ENCODE measurements around the gene DSTN.

DSTN gene

GRCh38 chr20:17631576-17632319, 61.9 kb downstream of the DSTN start:
- no peak overlapping the region for H3K4me3 Mint-ChIP-seq
- no peaks in the 10 kb centered on the region for H3K27me3 Mint-ChIP-seq
- H3K4me1 Mint-ChIP-seq = no peaks in the 10 kb centered on the region
- H3K36me3 Mint-ChIP-seq = peaks cover 20% of the 10 kb centered on the region
- CTCF ChIA-PET = interaction anchor here (1.6 kb wide), 1 partner anchor 9 kb away, joined by 4 read pairs; no protein-coding TSS in a partner anchor
- no peak for DNase-seq
- H3K27ac Mint-ChIP-seq = no peak overlapping the region
- H3K9me3 Mint-ChIP-seq = no peaks in the 10 kb centered on the region

GRCh38 chr20:17633221-17633849, 63.5 kb downstream of the DSTN start:
- peaks cover 17% of the 10 kb centered on the region for H3K36me3 Mint-ChIP-seq
- no peaks in the 10 kb centered on the region for H3K27me3 Mint-ChIP-seq
- H3K4me3 Mint-ChIP-seq = no peak overlapping the region
- H3K9me3 Mint-ChIP-seq = no peaks in the 10 kb centered on the region
- DNase-seq = no peak
- H3K4me1 Mint-ChIP-seq = no peaks in the 10 kb centered on the region
- H3K27ac Mint-ChIP-seq = no peak overlapping the region
- CTCF ChIA-PET = no interaction called here

GRCh38 chr20:17633850-17634500, 64.1 kb downstream of the DSTN start:
- H3K36me3 Mint-ChIP-seq = peaks cover 15% of the 10 kb centered on the region
- CTCF ChIA-PET = no interaction called here
- H3K27me3 Mint-ChIP-seq = no peaks in the 10 kb centered on the region

GRCh38 chr20:17634661-17635331, 64.9 kb downstream of the DSTN start:
- H3K4me1 Mint-ChIP-seq = no peaks in the 10 kb centered on the region
- H3K27ac Mint-ChIP-seq = no peak overlapping the region
- no peak overlapping the region for H3K4me3 Mint-ChIP-seq
- CTCF ChIA-PET = no interaction called here
- H3K36me3 Mint-ChIP-seq = peaks cover 16% of the 10 kb centered on the region
- H3K27me3 Mint-ChIP-seq = no peaks in the 10 kb centered on the region
- no peak for DNase-seq
- H3K9me3 Mint-ChIP-seq = no peaks in the 10 kb centered on the region

More at GRCh38 chr20:17633850-17634500, 64.1 kb downstream of the DSTN start:
- H3K4me3 Mint-ChIP-seq = no peak overlapping the region
- no peak overlapping the region for H3K27ac Mint-ChIP-seq
- H3K4me1 Mint-ChIP-seq = no peaks in the 10 kb centered on the region
- DNase-seq = no peak
- no peaks in the 10 kb centered on the region for H3K9me3 Mint-ChIP-seq

GRCh38 chr20:17635332-17636244, 65.7 kb downstream of the DSTN start:
- H3K27me3 Mint-ChIP-seq = no peaks in the 10 kb centered on the region
- H3K4me3 Mint-ChIP-seq = no peak overlapping the region
- no peaks in the 10 kb centered on the region for H3K9me3 Mint-ChIP-seq
- peaks cover 16% of the 10 kb centered on the region for H3K36me3 Mint-ChIP-seq
- H3K4me1 Mint-ChIP-seq = no peaks in the 10 kb centered on the region
- CTCF ChIA-PET = no interaction called here
- no peak overlapping the region for H3K27ac Mint-ChIP-seq
- no peak for DNase-seq

- Mint-ChIP-seq H3K36me3 (peaks cover 16% of the 10 kb centered on the region), H3K4me3 (no peak overlapping the region)
- DNase-seq = no peak
These were observed 66.9 kb downstream of the DSTN start for GRCh38 chr20:17636523-17637412.

GRCh38 chr20:17637413-17637780, 67.5 kb downstream of the DSTN start:
- Mint-ChIP-seq H3K27me3 (no peaks in the 10 kb centered on the region), H3K9me3 (no peaks in the 10 kb centered on the region), H3K4me1 (no peaks in the 10 kb centered on the region), H3K27ac (peak overlapping the region; percentile 52), H3K36me3 (peaks cover 16% of the 10 kb centered on the region), H3K4me3 (no peak overlapping the region)
- CTCF ChIA-PET = no interaction called here
- DNase-seq = no peak

More at GRCh38 chr20:17636523-17637412, 66.9 kb downstream of the DSTN start:
- Mint-ChIP-seq H3K9me3 (no peaks in the 10 kb centered on the region), H3K4me1 (no peaks in the 10 kb centered on the region), H3K27me3 (no peaks in the 10 kb centered on the region), H3K27ac (no peak overlapping the region)
- CTCF ChIA-PET = no interaction called here

GRCh38 chr20:17637985-17638640, 68.2 kb downstream of the DSTN start:
- Mint-ChIP-seq H3K4me3 (no peak overlapping the region), H3K9me3 (no peaks in the 10 kb centered on the region), H3K4me1 (no peaks in the 10 kb centered on the region)

GRCh38 chr20:17638835-17639407, 69.0 kb downstream of the DSTN start:
- H3K36me3 Mint-ChIP-seq = peaks cover 16% of the 10 kb centered on the region
- H3K27me3 Mint-ChIP-seq = no peaks in the 10 kb centered on the region
- H3K9me3 Mint-ChIP-seq = no peaks in the 10 kb centered on the region
- H3K27ac Mint-ChIP-seq = no peak overlapping the region
- H3K4me3 Mint-ChIP-seq = no peak overlapping the region
- DNase-seq = no peak
- no peaks in the 10 kb centered on the region for H3K4me1 Mint-ChIP-seq
- CTCF ChIA-PET = no interaction called here

More at GRCh38 chr20:17637985-17638640, 68.2 kb downstream of the DSTN start:
- H3K36me3 Mint-ChIP-seq = peaks cover 16% of the 10 kb centered on the region
- CTCF ChIA-PET = no interaction called here
- H3K27ac Mint-ChIP-seq = no peak overlapping the region
- DNase-seq = no peak
- H3K27me3 Mint-ChIP-seq = no peaks in the 10 kb centered on the region

GRCh38 chr20:17640146-17640874, 70.4 kb downstream of the DSTN start:
- Mint-ChIP-seq H3K27me3 (no peaks in the 10 kb centered on the region), H3K9me3 (no peaks in the 10 kb centered on the region), H3K4me1 (no peaks in the 10 kb centered on the region), H3K4me3 (no peak overlapping the region), H3K27ac (no peak overlapping the region), H3K36me3 (peaks cover 13% of the 10 kb centered on the region)
- no peak for DNase-seq
- CTCF ChIA-PET = no interaction called here

GRCh38 chr20:17640875-17641378, 71.1 kb downstream of the DSTN start:
- CTCF ChIA-PET = no interaction called here
- peaks cover 7% of the 10 kb centered on the region for H3K36me3 Mint-ChIP-seq
- no peak overlapping the region for H3K4me3 Mint-ChIP-seq
- H3K9me3 Mint-ChIP-seq = no peaks in the 10 kb centered on the region
- H3K27ac Mint-ChIP-seq = no peak overlapping the region
- H3K4me1 Mint-ChIP-seq = no peaks in the 10 kb centered on the region
- no peaks in the 10 kb centered on the region for H3K27me3 Mint-ChIP-seq
- DNase-seq = no peak

GRCh38 chr20:17641520-17641964, 71.7 kb downstream of the DSTN start:
- H3K27me3 Mint-ChIP-seq = no peaks in the 10 kb centered on the region
- H3K36me3 Mint-ChIP-seq = peaks cover 3% of the 10 kb centered on the region
- H3K4me1 Mint-ChIP-seq = no peaks in the 10 kb centered on the region
- H3K4me3 Mint-ChIP-seq = no peak overlapping the region
- CTCF ChIA-PET = no interaction called here
- no peak overlapping the region for H3K27ac Mint-ChIP-seq
- no peaks in the 10 kb centered on the region for H3K9me3 Mint-ChIP-seq
- DNase-seq = no peak

Measured in activated naive CD4-positive, alpha-beta T cell treated with anti-CD3 and anti-CD28 coated beads, Interleukin-2, amount 10 ng/mL, durations not matched to agents 7 days and 5 days (primary cell).